Measurements from ENCODE around the gene BCAS4. TPM values are rescaled to one million over a fixed set of nuclear protein-coding genes. Genes with fewer than 3 reads are reported as not detected.

BCAS4 gene
- total RNA-seq, 3 donors from 2014 or later (not counting 1 experiment from before 2014, with no cell fraction given): 7.7 to 13.5 (median 10.5) TPM

GRCh38 chr20:50747275-50747674 is 47.6 kb upstream of the BCAS4 start:
- intact Hi-C loops (cut with micrococcal nuclease): no loop called here
- Mint-ChIP-seq H3K36me3 (no peaks in the 10 kb centered on the region), H3K27ac (peak overlapping the region in 1 of 2 donors; percentile 5), H3K9me3 (no peaks in the 10 kb centered on the region), H3K4me1 (no peaks in the 10 kb centered on the region), H3K4me3 (no peak overlapping the region), H3K27me3 (ENCODE audit: low read depth in 2 of 2) (no peaks in the 10 kb centered on the region)
- Histone ChIP-seq H3K27me3 (ENCODE audit: control insufficient read depth, insufficient read depth, low read length) (no peaks in the 10 kb centered on the region), H3K4me3 (ENCODE audit: low read length) (no peak overlapping the region), H3K27ac (ENCODE audit: low read length) (no peak overlapping the region), H3K4me1 (ENCODE audit: control insufficient read depth, insufficient read depth, low read length) (no peaks in the 10 kb centered on the region), H3K9me3 (ENCODE audit: control insufficient read depth, insufficient read depth, low read length) (no peaks in the 10 kb centered on the region), H3K36me3 (ENCODE audit: control insufficient read depth, insufficient read depth, low read length) (peaks cover 7% of the 10 kb centered on the region)
- no peak for ATAC-seq
- 100% methylated on average over 2 of the region's 2 CpGs for WGBS (ENCODE audit: insufficient coverage)
- TF ChIP-seq CTCF (IDR thresholded peaks at IDR 0.05): no peak
- no peak for DNase-seq

GRCh38 chr20:50750145-50750671 is 44.7 kb upstream of the BCAS4 start:
- Mint-ChIP-seq H3K27me3 (ENCODE audit: low read depth in 2 of 2) (no peaks in the 10 kb centered on the region), H3K9me3 (no peaks in the 10 kb centered on the region), H3K4me3 (no peak overlapping the region), H3K36me3 (no peaks in the 10 kb centered on the region), H3K27ac (no peak overlapping the region), H3K4me1 (no peaks in the 10 kb centered on the region)
- Histone ChIP-seq H3K27me3 (ENCODE audit: control insufficient read depth, insufficient read depth, low read length) (no peaks in the 10 kb centered on the region), H3K36me3 (ENCODE audit: control insufficient read depth, insufficient read depth, low read length) (peaks cover 7% of the 10 kb centered on the region), H3K9me3 (ENCODE audit: control insufficient read depth, insufficient read depth, low read length) (no peaks in the 10 kb centered on the region), H3K27ac (ENCODE audit: low read length) (no peak overlapping the region), H3K4me1 (ENCODE audit: control insufficient read depth, insufficient read depth, low read length) (no peaks in the 10 kb centered on the region), H3K4me3 (ENCODE audit: low read length) (no peak overlapping the region)
- ATAC-seq (no peak), DNase-seq (no peak)
- intact Hi-C loops (cut with micrococcal nuclease): no loop called here
- 96% methylated on average over 7 of the region's 8 CpGs for WGBS (ENCODE audit: insufficient coverage)
- no peak for TF ChIP-seq CTCF (IDR thresholded peaks at IDR 0.05)

- no peaks in the 10 kb centered on the region for H3K4me1 Mint-ChIP-seq
- no peak overlapping the region for H3K4me3 ChIP-seq (ENCODE audit: low read length)
- H3K4me1 ChIP-seq (ENCODE audit: control insufficient read depth, insufficient read depth, low read length): no peaks in the 10 kb centered on the region
- DNase-seq (no peak), ATAC-seq (no peak)
- H3K27me3 ChIP-seq (ENCODE audit: control insufficient read depth, insufficient read depth, low read length): no peaks in the 10 kb centered on the region
- H3K27me3 Mint-ChIP-seq (ENCODE audit: low read depth in 2 of 2): no peaks in the 10 kb centered on the region
- peaks cover 7% of the 10 kb centered on the region for H3K36me3 ChIP-seq (ENCODE audit: control insufficient read depth, insufficient read depth, low read length)
- intact Hi-C loops (cut with micrococcal nuclease): no loop called here
- TF ChIP-seq CTCF (IDR thresholded peaks at IDR 0.05): no peak
- H3K9me3 Mint-ChIP-seq: no peaks in the 10 kb centered on the region
- H3K36me3 Mint-ChIP-seq: no peaks in the 10 kb centered on the region
- no peak overlapping the region for H3K4me3 Mint-ChIP-seq
- H3K9me3 ChIP-seq (ENCODE audit: control insufficient read depth, insufficient read depth, low read length): no peaks in the 10 kb centered on the region
- no peak overlapping the region for H3K27ac Mint-ChIP-seq
- no peak overlapping the region for H3K27ac ChIP-seq (ENCODE audit: low read length)
- WGBS (ENCODE audit: insufficient coverage): 100% methylated on average over 1 of the region's 3 CpGs
Observed at GRCh38 chr20:50753152-50753551, 41.7 kb upstream of the BCAS4 start.

- no peak for TF ChIP-seq CTCF (IDR thresholded peaks at IDR 0.05)
- H3K4me1 Mint-ChIP-seq: no peaks in the 10 kb centered on the region
- Histone ChIP-seq H3K27ac (ENCODE audit: low read length) (no peak overlapping the region), H3K27me3 (ENCODE audit: control insufficient read depth, insufficient read depth, low read length) (no peaks in the 10 kb centered on the region), H3K4me3 (ENCODE audit: low read length) (no peak overlapping the region), H3K9me3 (ENCODE audit: control insufficient read depth, insufficient read depth, low read length) (no peaks in the 10 kb centered on the region), H3K4me1 (ENCODE audit: control insufficient read depth, insufficient read depth, low read length) (no peaks in the 10 kb centered on the region), H3K36me3 (ENCODE audit: control insufficient read depth, insufficient read depth, low read length) (peaks cover 6% of the 10 kb centered on the region)
- no peaks in the 10 kb centered on the region for H3K9me3 Mint-ChIP-seq
- 92% methylated on average over 4 of the region's 4 CpGs for WGBS (ENCODE audit: insufficient coverage)
- ATAC-seq (no peak), DNase-seq (no peak)
- H3K36me3 Mint-ChIP-seq: no peaks in the 10 kb centered on the region
- no peaks in the 10 kb centered on the region for H3K27me3 Mint-ChIP-seq (ENCODE audit: low read depth in 2 of 2)
- H3K27ac Mint-ChIP-seq: no peak overlapping the region
- H3K4me3 Mint-ChIP-seq: no peak overlapping the region
- intact Hi-C loops (cut with micrococcal nuclease): no loop called here
Observed at GRCh38 chr20:50754420-50754819, 40.4 kb upstream of the BCAS4 start.

All from natural killer cell (primary cell).